ENCODE measurements around the gene PCGF6. TPM values are rescaled to one million over a fixed set of nuclear protein-coding genes. Genes with fewer than 3 reads are reported as not detected.

Gene PCGF6
- polyA plus RNA-seq, 1 donor (not counting 4 experiments of a cell fraction or from before 2014, with no cell fraction given), result 11.1 TPM

DNA sequence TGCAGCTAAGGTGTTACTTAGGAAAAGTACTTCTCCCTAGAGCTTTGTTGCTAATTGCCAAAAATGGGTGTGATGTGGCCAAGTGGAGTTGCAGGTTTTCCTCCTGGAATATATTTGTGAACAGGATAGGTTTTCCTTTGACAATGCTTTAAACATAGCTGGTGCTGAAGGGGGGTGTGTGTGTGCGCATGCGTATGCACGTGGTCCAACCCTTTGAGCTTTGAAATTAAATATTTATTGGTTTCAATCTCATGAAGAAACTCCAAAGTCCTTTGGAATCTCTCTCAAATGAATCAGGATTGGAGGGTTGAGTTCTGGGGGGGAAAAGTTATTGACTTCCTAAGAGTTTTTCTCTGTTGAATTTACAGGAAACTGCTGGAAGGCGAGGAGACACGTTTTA is 62.9 kb downstream of the PCGF6 start:
- Histone ChIP-seq H4K20me1 (ENCODE audit: control insufficient read depth, extremely low read depth, insufficient read depth, low read length) (no peaks in the 10 kb centered on the region), H3K9ac (ENCODE audit: control insufficient read depth, extremely low read depth, insufficient read depth, low read length) (no peak overlapping the region), H2AFZ (ENCODE audit: control insufficient read depth, low read length) (no peak overlapping the region), H3K4me3 (ENCODE audit: control insufficient read depth in 2 of 3, extremely low read depth in 1 of 3, insufficient read depth in 2 of 3, low read depth in 1 of 3, low read length in 3 of 3) (no peak overlapping the region), H3K4me1 (ENCODE audit: control insufficient read depth, extremely low read depth, insufficient read depth, low read length) (no peaks in the 10 kb centered on the region), H3K4me2 (ENCODE audit: control insufficient read depth, extremely low read depth, insufficient read depth, low read depth, low read length) (no peak overlapping the region), H3K27ac (ENCODE audit: control insufficient read depth, insufficient read depth, low read length) (no peak overlapping the region), H3K9me1 (ENCODE audit: control insufficient read depth, extremely low read depth, insufficient read depth, low read length) (no peaks in the 10 kb centered on the region), H3K36me3 (ENCODE audit: control insufficient read depth in 2 of 2, extremely low read depth in 1 of 2, insufficient read depth in 2 of 2, low read length in 2 of 2) (no peaks in the 10 kb centered on the region), H3K79me2 (ENCODE audit: control insufficient read depth, insufficient read depth, low read length) (no peaks in the 10 kb centered on the region), H3K27me3 (ENCODE audit: control insufficient read depth, extremely low read depth, insufficient read depth, low read length) (peaks cover 8% of the 10 kb centered on the region), H3K9me3 (ENCODE audit: control insufficient read depth, low read depth, low read length) (no peaks in the 10 kb centered on the region)
- DNase-seq (ENCODE audit: low read depth, low spot score) (no peak), FAIRE-seq (no peak)
- TF ChIP-seq EZH2 (IDR thresholded peaks at IDR 0.05; ENCODE audit: low read length), result no peak
- TF ChIP-seq CTCF (optimal IDR thresholded peaks at IDR 0.05 in 1 of 3, IDR thresholded peaks at IDR 0.05 in 1 of 3, conservative IDR thresholded peaks at IDR 0.05 in 1 of 3; ENCODE audit: extremely low read depth in 1 of 3, insufficient read depth in 2 of 3, low read length in 3 of 3), result no peak
- dilution Hi-C loops (cut with MboI; ENCODE audit: extremely low pct_ligation_motif_present, low sequenced_read_pairs), result no loop called here

DNA sequence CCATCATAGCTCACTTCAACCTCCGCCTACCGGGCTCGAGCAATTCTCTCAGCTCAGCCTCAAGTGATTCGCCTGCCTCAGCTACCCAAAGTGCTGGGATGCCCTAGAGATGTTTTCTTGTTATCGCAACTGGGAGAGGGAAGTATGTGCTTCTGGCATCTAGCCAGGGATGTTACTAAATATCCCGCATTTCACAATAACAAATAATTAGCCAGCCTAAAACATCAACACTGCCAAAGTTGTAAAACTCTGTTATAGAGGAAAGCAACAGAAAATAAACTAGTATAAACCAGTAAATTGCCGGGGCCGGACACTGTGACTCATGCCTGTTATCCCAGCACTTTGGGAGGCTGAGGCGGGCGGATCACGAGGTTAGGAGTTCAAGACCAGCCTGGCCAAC is 66.8 kb downstream of the PCGF6 start:
- H3K27me3 ChIP-seq (ENCODE audit: control insufficient read depth, extremely low read depth, insufficient read depth, low read length), result peaks cover 16% of the 10 kb centered on the region
- dilution Hi-C loops (cut with MboI; ENCODE audit: extremely low pct_ligation_motif_present, low sequenced_read_pairs), result no loop called here

More for the DNA sequence above, 66.8 kb downstream of the PCGF6 start:
- Histone ChIP-seq H3K4me3 (ENCODE audit: control insufficient read depth in 2 of 3, extremely low read depth in 1 of 3, insufficient read depth in 2 of 3, low read depth in 1 of 3, low read length in 3 of 3) (no peak overlapping the region), H3K9me1 (ENCODE audit: control insufficient read depth, extremely low read depth, insufficient read depth, low read length) (no peaks in the 10 kb centered on the region), H3K79me2 (ENCODE audit: control insufficient read depth, insufficient read depth, low read length) (no peaks in the 10 kb centered on the region), H3K36me3 (ENCODE audit: control insufficient read depth in 2 of 2, extremely low read depth in 1 of 2, insufficient read depth in 2 of 2, low read length in 2 of 2) (no peaks in the 10 kb centered on the region), H3K9ac (ENCODE audit: control insufficient read depth, extremely low read depth, insufficient read depth, low read length) (no peak overlapping the region), H3K9me3 (ENCODE audit: control insufficient read depth, low read depth, low read length) (no peaks in the 10 kb centered on the region), H2AFZ (ENCODE audit: control insufficient read depth, low read length) (no peak overlapping the region), H3K4me2 (ENCODE audit: control insufficient read depth, extremely low read depth, insufficient read depth, low read depth, low read length) (no peak overlapping the region), H3K27ac (ENCODE audit: control insufficient read depth, insufficient read depth, low read length) (no peak overlapping the region), H3K4me1 (ENCODE audit: control insufficient read depth, extremely low read depth, insufficient read depth, low read length) (no peaks in the 10 kb centered on the region), H4K20me1 (ENCODE audit: control insufficient read depth, extremely low read depth, insufficient read depth, low read length) (no peaks in the 10 kb centered on the region)
- FAIRE-seq (no peak), DNase-seq (ENCODE audit: low read depth, low spot score) (no peak)
- TF ChIP-seq EZH2 (IDR thresholded peaks at IDR 0.05; ENCODE audit: low read length) (no peak), CTCF (optimal IDR thresholded peaks at IDR 0.05 in 1 of 3, IDR thresholded peaks at IDR 0.05 in 1 of 3, conservative IDR thresholded peaks at IDR 0.05 in 1 of 3; ENCODE audit: extremely low read depth in 1 of 3, insufficient read depth in 2 of 3, low read length in 3 of 3) (no peak)

Data from keratinocyte (primary cell).